ENCODE results near the gene EML1. TPM values are rescaled to one million over a fixed set of nuclear protein-coding genes. Genes with fewer than 3 reads are reported as not detected.

Gene EML1
- total RNA-seq, 1 donor from 2014 or later = 24.1 TPM

DNA sequence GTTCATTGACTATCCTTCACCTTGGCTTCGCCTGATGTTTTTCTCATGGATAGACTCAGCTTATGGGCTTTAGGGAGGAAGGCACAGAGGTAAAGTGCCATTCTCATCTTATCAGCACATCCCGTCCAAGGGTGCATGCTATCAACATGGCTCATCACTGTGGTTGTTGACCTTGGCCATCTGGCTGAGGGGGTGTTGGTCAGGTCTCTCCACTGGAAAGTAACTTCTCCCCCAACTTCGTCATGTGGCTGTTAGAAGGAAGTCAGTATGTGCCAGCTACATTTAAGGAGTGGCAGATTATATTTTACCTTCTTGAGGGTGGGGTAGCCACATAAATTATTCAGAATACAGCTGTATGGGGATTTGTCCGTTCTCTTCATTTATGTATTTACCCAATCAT is 68.9 kb downstream of the EML1 start:
- peak; percentile 46 for DNase-seq (ENCODE audit: low read depth)

- DNase-seq (ENCODE audit: low read depth) = no peak
These were observed 69.8 kb downstream of the EML1 start for GRCh38 chr14:99863059-99863458.

DNA sequence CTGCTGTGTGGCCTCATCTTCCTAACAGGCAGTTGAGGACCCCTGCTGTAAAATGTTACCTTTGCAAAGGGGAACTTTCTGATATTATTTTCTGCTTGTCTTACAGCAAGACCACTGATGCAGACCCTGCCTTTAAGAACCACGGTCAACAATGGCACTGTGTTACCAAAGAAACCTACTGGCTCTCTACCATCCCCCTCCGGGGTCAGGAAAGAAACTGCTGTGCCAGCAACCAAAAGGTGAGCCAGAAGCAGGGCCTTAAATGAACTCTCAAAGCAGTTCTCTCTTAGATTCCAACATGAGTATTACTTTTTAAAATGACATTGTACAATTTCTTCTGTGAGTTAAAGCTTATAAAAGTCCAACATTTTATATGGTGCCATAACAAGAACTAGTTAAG is 72.2 kb downstream of the EML1 start:
- no peak for DNase-seq (ENCODE audit: low read depth)

- DNase-seq (ENCODE audit: low read depth) = no peak
These were observed 77.4 kb downstream of the EML1 start for GRCh38 chr14:99870617-99871016.

DNA sequence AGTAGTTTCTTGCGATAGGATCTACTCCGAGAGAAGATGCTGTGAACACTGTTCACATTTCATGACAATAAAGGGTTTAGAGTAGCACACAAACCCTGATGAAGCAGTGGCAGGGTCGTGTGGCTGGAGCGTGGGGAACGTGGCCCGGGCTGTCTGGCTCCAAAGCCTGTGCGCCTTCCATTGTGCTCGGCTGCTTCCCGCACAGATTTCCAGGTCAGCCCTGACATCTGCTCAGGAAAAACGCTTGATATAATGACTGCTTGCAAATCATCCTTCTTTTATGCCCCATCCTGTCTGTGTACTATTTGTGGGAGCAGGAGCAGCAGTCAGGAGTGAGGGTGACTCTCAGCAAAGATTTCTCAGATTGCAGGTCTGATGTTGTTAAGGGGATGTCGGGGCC is 78.6 kb downstream of the EML1 start:
- DNase-seq (ENCODE audit: low read depth) = no peak

- DNase-seq (ENCODE audit: low read depth) = no peak
These were observed 79.7 kb downstream of the EML1 start for GRCh38 chr14:99872786-99873440.

DNA sequence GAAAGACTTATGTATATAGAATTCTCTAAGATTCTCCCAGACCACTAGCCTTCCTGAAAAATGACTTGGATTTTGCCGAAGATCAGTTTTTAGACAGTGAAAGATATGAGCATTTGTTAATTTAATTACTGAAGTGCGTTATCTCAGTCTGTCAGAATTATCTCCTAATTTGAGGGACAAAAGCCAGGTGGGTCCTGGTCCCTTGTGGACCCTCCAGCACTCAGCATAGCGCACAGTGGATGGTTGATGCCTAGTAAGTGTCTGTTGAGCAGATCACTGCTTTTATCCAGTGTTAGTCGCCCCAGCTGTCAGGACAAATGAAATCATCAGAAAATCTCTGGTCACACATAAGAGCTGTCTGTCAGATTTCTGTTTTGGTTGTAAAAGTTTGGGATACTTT is 80.4 kb downstream of the EML1 start:
- no peak for DNase-seq (ENCODE audit: low read depth)

DNA sequence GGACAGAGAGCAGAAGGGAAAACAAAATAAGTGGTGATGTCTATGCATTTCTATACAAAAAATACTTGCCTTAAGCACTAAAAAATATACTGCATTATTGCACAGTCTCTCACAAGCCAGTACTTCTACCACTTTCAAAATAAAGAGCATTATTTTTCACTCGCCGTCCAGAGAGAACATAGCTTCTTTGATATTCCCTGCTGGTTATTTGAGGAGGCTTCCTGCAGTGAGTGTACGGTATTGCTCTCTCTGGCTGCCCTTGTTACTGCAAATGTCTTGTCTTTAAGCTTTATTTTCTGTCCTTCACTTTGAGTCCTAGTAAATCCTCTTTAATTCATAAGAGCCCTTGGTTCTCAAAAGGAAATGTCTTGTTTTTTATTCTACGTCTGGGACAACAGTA is 81.1 kb downstream of the EML1 start:
- no peak for DNase-seq (ENCODE audit: low read depth)

DNA sequence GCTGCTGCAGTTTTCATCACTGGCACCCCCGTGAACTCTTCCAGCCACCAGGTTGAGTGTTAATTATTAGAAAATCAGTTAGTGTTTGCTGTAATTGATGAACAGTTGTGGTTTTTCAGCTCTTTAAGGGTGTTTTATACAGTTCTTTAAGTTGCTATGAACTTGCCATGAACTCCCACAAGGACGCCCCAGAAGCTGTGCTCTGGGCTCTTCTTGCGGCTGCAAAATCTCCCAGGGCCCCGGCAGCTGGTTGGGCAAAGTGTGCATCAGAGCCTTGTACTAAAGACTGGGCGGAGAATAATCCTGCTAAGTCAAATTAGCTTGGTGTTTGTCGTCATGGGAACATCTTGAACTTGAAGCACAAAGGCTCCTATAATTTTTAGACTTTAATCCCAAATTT is 82.2 kb downstream of the EML1 start:
- no peak for DNase-seq (ENCODE audit: low read depth)

DNA sequence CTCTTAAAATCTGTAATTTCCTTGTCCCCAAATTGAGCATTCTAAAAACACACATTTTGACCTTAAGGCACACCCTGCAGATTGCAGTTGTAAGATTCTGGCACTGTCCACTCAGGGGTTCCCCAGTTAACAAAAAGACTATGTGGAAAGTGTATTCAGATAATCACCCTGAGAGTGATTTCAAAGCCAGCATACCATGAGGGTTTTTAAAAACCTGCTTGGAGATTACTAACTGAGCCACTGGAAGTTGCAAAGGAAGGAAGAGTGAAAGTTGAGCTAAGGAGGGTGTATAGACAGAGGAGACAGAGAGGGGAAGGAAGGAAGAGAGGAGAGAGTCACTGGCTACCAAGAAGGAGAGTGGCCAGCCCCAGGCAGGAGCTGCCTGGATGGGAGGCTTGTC is 82.6 kb downstream of the EML1 start:
- DNase-seq (ENCODE audit: low read depth) = no peak

GRCh38 chr14:99876406-99876805 is 83.2 kb downstream of the EML1 start:
- DNase-seq (ENCODE audit: low read depth) = no peak

DNA sequence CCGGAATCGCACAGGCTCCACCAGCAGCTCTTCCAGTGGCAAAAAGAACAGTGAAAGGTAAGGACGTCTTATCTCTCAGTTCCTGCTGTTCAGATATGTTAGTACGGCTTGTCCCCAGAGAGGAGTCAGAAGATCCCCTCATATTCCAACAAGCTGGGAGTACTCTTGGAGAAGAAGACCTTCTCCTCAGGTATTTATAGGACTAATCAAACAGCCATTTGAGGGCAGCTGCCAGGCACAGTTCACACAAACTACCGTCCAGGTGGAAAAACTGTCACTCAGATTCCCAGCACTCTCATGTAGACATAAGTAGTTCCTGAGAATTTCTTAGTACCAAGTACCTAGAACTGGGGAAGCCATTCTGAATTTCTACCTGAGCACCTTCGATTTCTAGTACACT is 85.3 kb downstream of the EML1 start:
- no peak for DNase-seq (ENCODE audit: low read depth)

- DNase-seq (ENCODE audit: low read depth) = peak; percentile 34
These were observed 86.4 kb downstream of the EML1 start for GRCh38 chr14:99879401-99880295.

- DNase-seq (ENCODE audit: low read depth) = no peak
These were observed 87.6 kb downstream of the EML1 start for GRCh38 chr14:99880651-99881420.

DNA sequence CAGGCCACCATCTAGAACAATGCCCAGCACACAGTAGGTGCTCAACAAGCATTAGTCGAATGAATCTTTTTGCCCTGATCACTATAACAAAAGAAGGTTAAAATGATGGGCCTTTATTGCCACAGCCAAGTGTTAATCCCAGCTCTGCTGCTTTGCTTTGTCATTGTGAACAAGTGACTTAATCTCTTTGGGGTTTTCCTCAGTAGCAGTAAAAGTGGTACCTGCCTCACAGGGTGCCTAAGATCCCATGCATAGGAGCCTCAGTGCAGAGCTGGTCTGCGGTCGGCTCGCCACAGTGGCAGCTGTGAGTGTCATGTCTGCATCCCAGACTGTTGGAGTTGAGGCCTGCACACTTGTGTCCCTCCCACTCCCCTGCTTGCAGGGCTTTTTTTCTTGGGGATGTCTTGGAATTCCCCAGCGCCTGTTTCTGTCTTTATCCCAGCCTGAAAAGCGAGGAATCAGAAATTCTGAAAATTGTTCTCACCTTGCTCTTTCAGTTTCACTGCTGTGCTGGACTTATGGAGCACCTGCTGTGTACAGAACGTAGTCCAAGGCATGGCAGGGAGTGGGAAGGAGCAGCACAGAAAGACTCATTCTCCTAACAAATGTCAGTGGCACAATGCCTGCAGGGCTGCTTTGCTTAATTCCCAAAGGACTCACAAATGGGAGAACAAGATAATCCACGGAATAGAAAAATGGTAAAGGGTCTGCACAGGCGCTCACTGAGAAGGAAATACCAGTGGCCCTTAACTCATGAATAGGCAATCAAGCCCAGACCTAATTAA is 90.8 kb downstream of the EML1 start:
- peak; percentile 20 for DNase-seq (ENCODE audit: low read depth)

DNA sequence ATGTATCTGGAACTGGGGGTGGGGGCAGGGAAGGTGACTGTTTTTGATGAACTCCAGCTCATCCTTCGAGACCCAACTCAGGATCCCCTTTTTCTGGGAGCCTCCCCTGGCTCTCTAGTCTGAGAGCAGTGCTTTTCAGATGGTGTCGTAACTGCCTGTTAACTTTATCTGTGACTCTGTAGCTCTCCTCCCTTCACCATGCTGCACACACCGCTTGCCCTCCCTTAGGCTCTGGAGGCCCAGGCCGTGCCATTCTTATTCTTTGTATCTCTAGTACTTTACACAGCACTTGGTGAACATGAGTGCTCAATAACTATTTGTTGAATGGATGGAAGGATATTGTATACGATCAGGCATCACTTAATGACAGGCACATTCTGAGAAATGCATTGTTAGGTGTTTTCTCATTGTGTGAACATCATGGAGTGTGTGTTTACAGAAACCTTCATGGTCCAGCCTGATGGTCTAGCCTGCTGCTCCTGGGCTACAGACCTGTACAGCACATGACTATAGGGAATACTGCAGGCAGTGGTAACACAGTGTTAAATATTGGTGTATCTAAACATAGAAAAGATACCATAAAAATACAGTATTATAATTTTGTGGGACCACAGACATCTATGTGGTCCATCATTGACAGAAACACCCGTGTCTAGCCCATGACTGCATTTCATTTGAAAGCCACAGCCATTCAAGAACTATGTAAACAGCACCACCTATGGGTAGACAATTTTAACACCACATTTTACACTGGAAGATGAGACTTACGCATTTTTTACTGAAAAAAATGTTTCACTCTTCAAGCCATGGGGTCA is 91.8 kb downstream of the EML1 start:
- DNase-seq (ENCODE audit: low read depth) = peak; percentile 78

DNA sequence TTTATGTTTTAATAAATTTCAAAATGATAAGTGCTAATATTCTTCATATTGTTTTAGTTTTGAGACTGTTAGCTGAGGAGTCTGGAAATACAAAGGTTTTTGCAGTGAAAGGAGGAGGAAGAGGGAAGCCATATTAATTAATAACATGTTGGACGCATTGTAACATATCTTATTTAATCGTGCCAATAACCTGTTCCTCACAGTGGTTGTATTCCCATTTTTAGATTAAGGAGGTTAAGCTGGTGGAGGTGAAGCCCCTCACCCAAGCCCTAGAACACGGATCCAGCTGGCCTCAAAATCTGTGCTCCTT is 92.4 kb downstream of the EML1 start:
- DNase-seq (ENCODE audit: low read depth) = no peak

GRCh38 chr14:99887407-99887806 is 94.2 kb downstream of the EML1 start:
- no peak for DNase-seq (ENCODE audit: low read depth)

GRCh38 chr14:99888149-99888548 is 94.9 kb downstream of the EML1 start:
- no peak for DNase-seq (ENCODE audit: low read depth)

DNA sequence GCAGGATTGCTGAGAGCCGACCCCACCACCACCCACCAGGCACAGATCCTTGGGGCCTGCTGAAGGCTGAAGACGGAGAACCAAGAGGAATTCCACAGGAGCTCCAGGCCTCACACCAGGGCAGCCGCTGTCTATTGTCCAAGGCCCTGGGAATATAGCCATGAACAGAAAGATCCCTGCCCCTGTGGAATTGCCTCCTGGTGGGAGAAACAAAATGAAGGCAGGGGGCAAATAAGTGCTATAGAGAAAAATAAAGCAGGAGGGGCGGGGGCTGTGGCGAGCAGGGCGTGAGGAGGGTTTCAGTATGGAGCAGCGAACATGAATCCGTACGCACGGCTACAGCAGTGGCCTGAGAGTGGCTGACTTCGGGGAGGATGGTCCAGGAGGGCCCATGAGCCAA is 96.1 kb downstream of the EML1 start:
- no peak for DNase-seq (ENCODE audit: low read depth)

- no peak for DNase-seq (ENCODE audit: low read depth)
These were observed 98.1 kb downstream of the EML1 start for GRCh38 chr14:99891266-99891665.

Measured in myocyte (in vitro differentiated cells).